K562 (cell line): ENCODE measurements around the gene ADAD1.

ENCODE experiments used
- BDP1 ChIP-seq: IDR thresholded peaks from 3 replicates; pipeline ENCODE4 v1.6.1; 2011; ENCODE audit not compliant: insufficient read length, insufficient read depth
- CTCF ChIP-seq, 3 experiments: IDR thresholded peaks in 2 of 3; conservative IDR thresholded peaks in 1 of 3; 2 replicates each; pipeline ENCODE4 v1.5.1; 2011 to 2012; ENCODE audit warnings: low read length in 3 of 3, mild to moderate bottlenecking in 3 of 3, control low read depth in 2 of 3, improper control_type of control experiment in 1 of 3, inconsistent platforms in 1 of 3, low read depth in 1 of 3, mixed read lengths in 1 of 3, moderate library complexity in 1 of 3; ENCODE audit not compliant: insufficient read depth in 2 of 3
- JUND ChIP-seq, 2 experiments: IDR thresholded peaks; 2 replicates in 1 of 2; 3 replicates in 1 of 2; pipeline ENCODE4 v1.6.1; 2011; ENCODE audit warnings: borderline replicate concordance in 2 of 2, low read depth in 2 of 2, low read length in 2 of 2, improper control_type of control experiment in 1 of 2, missing biosample characterization in 1 of 2, missing genetic modification characterization in 1 of 2, missing genetic modification reagents in 1 of 2
- MED1 ChIP-seq: sonication (generic); formaldehyde crosslinking; IDR thresholded peaks from 2 replicates; pipeline ENCODE4 v1.8.1; 2023; ENCODE audit warnings: missing genetic modification reagents, borderline replicate concordance
- MTA1 ChIP-seq: fragments of 450-650 bp; IDR thresholded peaks from 2 replicates; pipeline ENCODE4 v1.6.1; 2017; ENCODE audit warnings: borderline replicate concordance
- MYC ChIP-seq, 2 experiments: fragments of 250-450 bp in 1 of 2; sonication (Bioruptor Pico) in 1 of 2; IDR thresholded peaks; 2 replicates each; pipeline versions ENCODE4 v1.5.1 to v1.6.1; 2012 to 2021; ENCODE audit warnings: low read depth in 2 of 2, borderline replicate concordance in 1 of 2, improper control_type of control experiment in 1 of 2, low read length in 1 of 2, mild to moderate bottlenecking in 1 of 2, moderate library complexity in 1 of 2
- POLR2A ChIP-seq: fragments of 450-650 bp; conservative IDR thresholded peaks from 2 replicates; pipeline ENCODE4 v1.6.1; 2016
- PTRF ChIP-seq: fragments of 450-650 bp; IDR thresholded peaks from 2 replicates; pipeline ENCODE4 v1.6.1; 2016; ENCODE audit warnings: mild to moderate bottlenecking, missing genetic modification characterization, missing compliant biosample characterization
- SIN3B ChIP-seq: fragments of 450-650 bp; IDR thresholded peaks from 2 replicates; pipeline ENCODE4 v1.6.1; 2017; ENCODE audit warnings: low read depth, mild to moderate bottlenecking, moderate library complexity
- SRF ChIP-seq, 2 experiments: fragments of 250-450, 450-650 bp in 1 of 2; sonication (Bioruptor Pico) in 1 of 2; sonication (generic) in 1 of 2; formaldehyde crosslinking; IDR thresholded peaks; 2 replicates each; pipeline versions ENCODE4 v1.5.0 to v1.5.1; 2020 to 2022; ENCODE audit warnings: mild to moderate bottlenecking in 1 of 2, missing genetic modification reagents in 1 of 2
- TBL1XR1 ChIP-seq, 2 experiments: IDR thresholded peaks; 2 replicates each; pipeline ENCODE4 v1.6.1; 2012; ENCODE audit warnings: improper control_type of control experiment in 2 of 2, low read length in 2 of 2, mild to moderate bottlenecking in 1 of 2
- ZNF277 ChIP-seq: fragments of 250-450 bp; sonication (Bioruptor Pico); IDR thresholded peaks from 2 replicates; pipeline ENCODE4 v1.8.0; 2022; ENCODE audit warnings: inconsistent platforms, mild to moderate bottlenecking, moderate library complexity, borderline replicate concordance
- TF ChIP-seq, protein P1 (sequence below), 2 experiments: fragments of 450-650 bp; formaldehyde crosslinking in 1 of 2; IDR thresholded peaks; 2 replicates each; pipeline versions ENCODE4 v1.4.0 to v1.6.1; 2014 to 2020; ENCODE audit warnings: mild to moderate bottlenecking in 2 of 2, borderline replicate concordance in 1 of 2, low read depth in 1 of 2
- TF ChIP-seq, protein P2 (sequence below): sonication (generic); formaldehyde crosslinking; IDR thresholded peaks from 2 replicates; pipeline ENCODE4 v1.8.0; 2022; ENCODE audit warnings: missing genetic modification reagents, mild to moderate bottlenecking, borderline replicate concordance

DNA sequence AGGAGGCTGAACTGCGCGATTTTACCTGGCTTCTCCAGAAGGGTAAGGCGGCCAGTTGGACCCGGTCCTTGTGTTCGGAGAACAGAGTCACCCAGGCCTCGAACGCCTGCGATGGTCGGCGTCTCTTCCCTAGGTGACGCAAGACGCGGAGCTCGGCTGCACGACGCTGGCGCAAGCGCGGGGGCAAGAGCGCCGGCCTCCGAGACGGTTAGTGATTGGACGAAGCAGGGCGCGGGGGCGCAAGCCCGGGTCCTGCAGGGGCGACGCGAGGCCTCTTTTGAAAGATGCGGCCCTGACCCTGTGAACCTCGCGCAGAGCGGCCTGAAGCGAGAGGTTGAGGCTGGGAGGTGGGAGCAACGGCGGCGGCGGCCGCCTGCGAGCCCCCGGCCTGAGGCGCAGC lies 428 bp downstream of the ADAD1 start:
- TF ChIP-seq SIN3B = no peak
- TF ChIP-seq ZNF277 (CRISPR knock-in tag) = no peak
- TF ChIP-seq SRF (CRISPR knock-in tag; IDR thresholded peaks at IDR 0.05) = no peak
- no peak for TF ChIP-seq MED1 (CRISPR knock-in tag)
- no peak for TF ChIP-seq MTA1
- TF ChIP-seq PTRF = no peak
- TF ChIP-seq, protein P1, sequence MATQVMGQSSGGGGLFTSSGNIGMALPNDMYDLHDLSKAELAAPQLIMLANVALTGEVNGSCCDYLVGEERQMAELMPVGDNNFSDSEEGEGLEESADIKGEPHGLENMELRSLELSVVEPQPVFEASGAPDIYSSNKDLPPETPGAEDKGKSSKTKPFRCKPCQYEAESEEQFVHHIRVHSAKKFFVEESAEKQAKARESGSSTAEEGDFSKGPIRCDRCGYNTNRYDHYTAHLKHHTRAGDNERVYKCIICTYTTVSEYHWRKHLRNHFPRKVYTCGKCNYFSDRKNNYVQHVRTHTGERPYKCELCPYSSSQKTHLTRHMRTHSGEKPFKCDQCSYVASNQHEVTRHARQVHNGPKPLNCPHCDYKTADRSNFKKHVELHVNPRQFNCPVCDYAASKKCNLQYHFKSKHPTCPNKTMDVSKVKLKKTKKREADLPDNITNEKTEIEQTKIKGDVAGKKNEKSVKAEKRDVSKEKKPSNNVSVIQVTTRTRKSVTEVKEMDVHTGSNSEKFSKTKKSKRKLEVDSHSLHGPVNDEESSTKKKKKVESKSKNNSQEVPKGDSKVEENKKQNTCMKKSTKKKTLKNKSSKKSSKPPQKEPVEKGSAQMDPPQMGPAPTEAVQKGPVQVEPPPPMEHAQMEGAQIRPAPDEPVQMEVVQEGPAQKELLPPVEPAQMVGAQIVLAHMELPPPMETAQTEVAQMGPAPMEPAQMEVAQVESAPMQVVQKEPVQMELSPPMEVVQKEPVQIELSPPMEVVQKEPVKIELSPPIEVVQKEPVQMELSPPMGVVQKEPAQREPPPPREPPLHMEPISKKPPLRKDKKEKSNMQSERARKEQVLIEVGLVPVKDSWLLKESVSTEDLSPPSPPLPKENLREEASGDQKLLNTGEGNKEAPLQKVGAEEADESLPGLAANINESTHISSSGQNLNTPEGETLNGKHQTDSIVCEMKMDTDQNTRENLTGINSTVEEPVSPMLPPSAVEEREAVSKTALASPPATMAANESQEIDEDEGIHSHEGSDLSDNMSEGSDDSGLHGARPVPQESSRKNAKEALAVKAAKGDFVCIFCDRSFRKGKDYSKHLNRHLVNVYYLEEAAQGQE (IDR thresholded peaks at IDR 0.05; ENCODE audit: borderline replicate concordance) = no peak
- TF ChIP-seq, protein P1 (CRISPR knock-in tag; IDR thresholded peaks at IDR 0.05; ENCODE audit: low read depth) = no peak
- no peak for TF ChIP-seq POLR2A
- TF ChIP-seq JUND (IDR thresholded peaks at IDR 0.05; ENCODE audit: borderline replicate concordance, low read depth, low read length) = no peak
- TF ChIP-seq JUND (tag; IDR thresholded peaks at IDR 0.05; ENCODE audit: borderline replicate concordance, low read depth, low read length) = no peak
- no peak for TF ChIP-seq BDP1
- TF ChIP-seq, protein P2, sequence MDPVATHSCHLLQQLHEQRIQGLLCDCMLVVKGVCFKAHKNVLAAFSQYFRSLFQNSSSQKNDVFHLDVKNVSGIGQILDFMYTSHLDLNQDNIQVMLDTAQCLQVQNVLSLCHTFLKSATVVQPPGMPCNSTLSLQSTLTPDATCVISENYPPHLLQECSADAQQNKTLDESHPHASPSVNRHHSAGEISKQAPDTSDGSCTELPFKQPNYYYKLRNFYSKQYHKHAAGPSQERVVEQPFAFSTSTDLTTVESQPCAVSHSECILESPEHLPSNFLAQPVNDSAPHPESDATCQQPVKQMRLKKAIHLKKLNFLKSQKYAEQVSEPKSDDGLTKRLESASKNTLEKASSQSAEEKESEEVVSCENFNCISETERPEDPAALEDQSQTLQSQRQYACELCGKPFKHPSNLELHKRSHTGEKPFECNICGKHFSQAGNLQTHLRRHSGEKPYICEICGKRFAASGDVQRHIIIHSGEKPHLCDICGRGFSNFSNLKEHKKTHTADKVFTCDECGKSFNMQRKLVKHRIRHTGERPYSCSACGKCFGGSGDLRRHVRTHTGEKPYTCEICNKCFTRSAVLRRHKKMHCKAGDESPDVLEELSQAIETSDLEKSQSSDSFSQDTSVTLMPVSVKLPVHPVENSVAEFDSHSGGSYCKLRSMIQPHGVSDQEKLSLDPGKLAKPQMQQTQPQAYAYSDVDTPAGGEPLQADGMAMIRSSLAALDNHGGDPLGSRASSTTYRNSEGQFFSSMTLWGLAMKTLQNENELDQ = no peak
- no peak for TF ChIP-seq CTCF (IDR thresholded peaks at IDR 0.05 in 2 of 3, conservative IDR thresholded peaks at IDR 0.05 in 1 of 3; ENCODE audit: insufficient read depth in 2 of 3, low read depth in 1 of 3, low read length in 3 of 3)
- no peak for TF ChIP-seq TBL1XR1 (IDR thresholded peaks at IDR 0.05; ENCODE audit: low read length in 2 of 2)
- TF ChIP-seq MYC (IDR thresholded peaks at IDR 0.05; ENCODE audit: low read depth, low read length) = no peak
- no peak for TF ChIP-seq MYC (CRISPR knock-in tag; IDR thresholded peaks at IDR 0.05; ENCODE audit: borderline replicate concordance, low read depth)
